Measurements from ENCODE around the gene MEIS2.

GRCh38 chr15:37115538-37115937 lies 15.2 kb upstream of the MEIS2 start:
- TF ChIP-seq CTCF (conservative IDR thresholded peaks at IDR 0.05; ENCODE audit: low read depth, low read length), result no peak
- no peak for TF ChIP-seq EZH2 (IDR thresholded peaks at IDR 0.05; ENCODE audit: borderline replicate concordance, low read depth, low read length, poor library complexity, severe bottlenecking)

All from A673 (cell line).